ENCODE results near the gene TBC1D2. TPM values are rescaled to one million over a fixed set of nuclear protein-coding genes. Genes with fewer than 3 reads are reported as not detected.

The TBC1D2 gene
- total RNA-seq, 4 donors from 2014 or later: 29.9 to 61.8 (median 41.0) TPM

DNA sequence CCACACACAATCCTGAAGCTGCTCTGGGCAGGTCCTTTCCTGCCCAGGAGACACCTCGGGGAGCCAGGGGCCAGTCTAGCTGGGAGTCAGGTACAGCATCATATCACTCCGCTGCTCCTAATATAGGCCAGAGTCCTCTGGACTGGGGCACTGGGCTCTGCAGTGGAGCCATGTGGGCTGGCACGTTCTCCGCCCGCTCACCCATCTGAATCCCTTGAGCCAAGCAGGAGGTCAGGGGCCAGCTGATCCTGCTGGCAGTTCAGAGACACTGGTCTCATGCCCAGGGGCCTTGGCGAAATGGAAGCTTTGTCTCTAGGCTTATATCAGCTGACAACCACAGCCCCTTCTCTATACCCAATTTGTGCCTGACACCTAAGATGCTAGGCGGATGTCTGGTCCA, 53.7 kb downstream of the TBC1D2 start:
- Histone ChIP-seq H3K27ac (peak overlapping the region in 2 of 4 donors; percentile 25 to 47), H3K4me3 (no peak overlapping the region), H3K9me3 (no peaks in the 10 kb centered on the region), H3K36me3 (peaks cover 0 to 65% (median 5%) of the 10 kb centered on the region in 3 donors), H3K4me1 (peaks cover 0 to 10% (median 0%) of the 10 kb centered on the region in 4 donors), H3K27me3 (no peaks in the 10 kb centered on the region)
- TF ChIP-seq POLR2A (IDR thresholded peaks at IDR 0.05) (no peak), EP300 (IDR thresholded peaks at IDR 0.05) (no peak)
- TF ChIP-seq, protein P1, sequence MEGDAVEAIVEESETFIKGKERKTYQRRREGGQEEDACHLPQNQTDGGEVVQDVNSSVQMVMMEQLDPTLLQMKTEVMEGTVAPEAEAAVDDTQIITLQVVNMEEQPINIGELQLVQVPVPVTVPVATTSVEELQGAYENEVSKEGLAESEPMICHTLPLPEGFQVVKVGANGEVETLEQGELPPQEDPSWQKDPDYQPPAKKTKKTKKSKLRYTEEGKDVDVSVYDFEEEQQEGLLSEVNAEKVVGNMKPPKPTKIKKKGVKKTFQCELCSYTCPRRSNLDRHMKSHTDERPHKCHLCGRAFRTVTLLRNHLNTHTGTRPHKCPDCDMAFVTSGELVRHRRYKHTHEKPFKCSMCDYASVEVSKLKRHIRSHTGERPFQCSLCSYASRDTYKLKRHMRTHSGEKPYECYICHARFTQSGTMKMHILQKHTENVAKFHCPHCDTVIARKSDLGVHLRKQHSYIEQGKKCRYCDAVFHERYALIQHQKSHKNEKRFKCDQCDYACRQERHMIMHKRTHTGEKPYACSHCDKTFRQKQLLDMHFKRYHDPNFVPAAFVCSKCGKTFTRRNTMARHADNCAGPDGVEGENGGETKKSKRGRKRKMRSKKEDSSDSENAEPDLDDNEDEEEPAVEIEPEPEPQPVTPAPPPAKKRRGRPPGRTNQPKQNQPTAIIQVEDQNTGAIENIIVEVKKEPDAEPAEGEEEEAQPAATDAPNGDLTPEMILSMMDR (IDR thresholded peaks at IDR 0.05): no peak
- DNase-seq (ENCODE audit: low spot score in 2 of 2): no peak
- 87 to 95% methylated on average over 5 to 6 of the region's 7 CpGs for WGBS, 2 donors

GRCh38 chr9:98201102-98201501, 54.3 kb downstream of the TBC1D2 start:
- no peak for DNase-seq (ENCODE audit: low spot score in 2 of 2)
- Histone ChIP-seq H3K27me3 (no peaks in the 10 kb centered on the region), H3K9me3 (no peaks in the 10 kb centered on the region), H3K27ac (no peak overlapping the region), H3K4me3 (no peak overlapping the region), H3K4me1 (peaks cover 0 to 8% (median 0%) of the 10 kb centered on the region in 4 donors), H3K36me3 (peaks cover 0 to 65% (median 5%) of the 10 kb centered on the region in 3 donors)
- 78 to 82% methylated on average over 6 of the region's 6 CpGs for WGBS, 2 donors
- no peak for TF ChIP-seq EP300 (IDR thresholded peaks at IDR 0.05)
- TF ChIP-seq, protein P1 (IDR thresholded peaks at IDR 0.05): no peak
- no peak for TF ChIP-seq POLR2A (IDR thresholded peaks at IDR 0.05)

DNA sequence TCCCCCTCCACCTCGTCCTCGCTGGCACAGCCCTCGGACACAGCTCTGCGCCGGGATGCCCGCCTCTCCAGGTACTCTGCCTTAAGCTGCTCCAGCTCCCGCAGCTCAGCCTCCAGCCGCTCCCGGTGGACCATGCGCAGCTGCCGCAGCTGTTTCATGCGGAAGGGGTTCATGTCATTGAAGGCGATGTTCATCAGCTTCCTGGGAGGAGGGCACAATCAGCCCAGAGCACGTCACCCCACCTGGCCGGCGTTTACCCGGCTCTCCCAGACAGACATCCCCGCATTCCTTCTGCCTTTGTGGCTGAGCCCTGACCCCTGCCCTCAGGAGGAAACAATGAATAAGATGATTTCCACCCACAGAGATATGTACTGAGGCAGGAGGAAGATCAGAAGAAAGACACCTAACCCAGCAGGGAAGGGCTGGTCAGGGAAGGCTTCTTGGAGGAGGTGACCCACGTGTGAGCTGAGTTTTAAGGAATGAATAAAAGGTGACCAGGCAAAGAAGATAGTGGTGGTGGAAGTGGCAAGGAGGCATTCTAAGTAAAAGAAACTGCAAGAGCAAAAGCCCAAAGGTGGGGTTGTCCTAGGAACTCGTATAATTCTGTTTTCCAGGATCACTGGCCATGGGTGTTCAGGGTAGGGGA, 55.9 kb downstream of the TBC1D2 start:
- TF ChIP-seq, protein P1 (IDR thresholded peaks at IDR 0.05): no peak
- TF ChIP-seq EP300 (IDR thresholded peaks at IDR 0.05): no peak
- no peak for TF ChIP-seq POLR2A (IDR thresholded peaks at IDR 0.05)
- Histone ChIP-seq H3K27me3 (no peaks in the 10 kb centered on the region), H3K4me1 (no peaks in the 10 kb centered on the region), H3K9me3 (no peaks in the 10 kb centered on the region), H3K36me3 (peaks cover 0 to 65% (median 5%) of the 10 kb centered on the region in 3 donors), H3K27ac (no peak overlapping the region), H3K4me3 (no peak overlapping the region)
- 84 to 87% methylated on average over 18 to 20 of the region's 20 CpGs for WGBS, 2 donors
- no peak for DNase-seq (ENCODE audit: low spot score in 2 of 2)

GRCh38 chr9:98195671-98196070, 59.8 kb downstream of the TBC1D2 start:
- Histone ChIP-seq H3K27ac (no peak overlapping the region), H3K27me3 (no peaks in the 10 kb centered on the region), H3K36me3 (peaks cover 0 to 31% (median 0%) of the 10 kb centered on the region in 3 donors), H3K4me3 (no peak overlapping the region), H3K9me3 (no peaks in the 10 kb centered on the region), H3K4me1 (peaks cover 0 to 13% (median 0%) of the 10 kb centered on the region in 4 donors)
- 81 to 87% methylated on average over 4 of the region's 4 CpGs for WGBS, 2 donors
- TF ChIP-seq EP300 (IDR thresholded peaks at IDR 0.05) (no peak), POLR2A (IDR thresholded peaks at IDR 0.05) (no peak)
- TF ChIP-seq, protein P1 (IDR thresholded peaks at IDR 0.05): no peak
- DNase-seq (ENCODE audit: low spot score in 2 of 2): no peak

DNA sequence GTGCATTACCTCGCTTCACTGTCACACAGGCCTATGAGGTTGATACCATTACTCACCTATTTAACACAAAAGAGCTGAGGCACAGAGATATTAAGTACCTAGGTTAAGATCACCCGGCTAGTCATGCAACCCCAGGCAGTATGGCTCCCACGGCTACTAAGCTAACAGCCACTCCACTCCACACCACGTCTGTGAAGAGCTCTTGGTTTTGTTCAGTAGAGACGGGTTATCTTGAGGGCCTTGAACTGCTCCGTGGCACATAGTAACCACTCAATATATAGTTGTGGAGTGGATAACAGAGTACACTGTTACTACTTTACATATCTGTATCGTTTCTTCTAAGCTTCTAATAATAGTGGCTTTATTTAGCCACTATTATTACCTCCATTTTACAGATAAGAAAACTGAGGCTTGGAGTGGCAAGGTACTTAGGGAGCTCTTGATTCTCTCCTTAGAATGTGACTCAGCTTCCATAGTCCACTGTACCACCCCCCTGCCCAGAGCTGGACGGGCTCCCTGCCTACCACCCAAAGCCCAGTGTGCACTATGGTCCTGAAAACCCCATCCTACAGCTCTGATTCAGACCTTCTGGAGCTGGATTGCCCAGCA, 62.0 kb downstream of the TBC1D2 start:
- Histone ChIP-seq H3K27me3 (no peaks in the 10 kb centered on the region), H3K36me3 (peaks cover 0 to 9% (median 0%) of the 10 kb centered on the region in 3 donors), H3K4me1 (peaks cover 0 to 13% (median 0%) of the 10 kb centered on the region in 4 donors), H3K27ac (peak overlapping the region in 2 of 4 donors; percentile 81 to 82), H3K4me3 (peak overlapping the region; percentile 46 to 69 (median 68)), H3K9me3 (no peaks in the 10 kb centered on the region)
- 65 to 69% methylated on average over 8 of the region's 8 CpGs for WGBS, 2 donors
- DNase-seq (ENCODE audit: low spot score in 2 of 2): no peak
- TF ChIP-seq, protein P1 (IDR thresholded peaks at IDR 0.05): no peak
- TF ChIP-seq POLR2A (IDR thresholded peaks at IDR 0.05): no peak
- no peak for TF ChIP-seq EP300 (IDR thresholded peaks at IDR 0.05)
